ES-I3 (cell line): ENCODE data around the gene MAST2.
A peak's percentile ranks its signal among the peaks of the same experiment; 100 is the strongest.

Source experiments
- H3K36me3 ChIP-seq: 2 replicates; pipeline ENCODE4 v1.6.1; 2013; ENCODE audit warnings: mild to moderate bottlenecking, low read length, control low read depth, moderate library complexity; ENCODE audit not compliant: insufficient read depth
- H3K4me1 ChIP-seq: 2 replicates; pipeline ENCODE4 v1.6.1; 2013; ENCODE audit warnings: mild to moderate bottlenecking, control low read depth, low read length; ENCODE audit not compliant: insufficient read depth
- H3K9ac ChIP-seq: 2 replicates; pipeline ENCODE4 v1.6.1; 2013; ENCODE audit warnings: low read depth, mild to moderate bottlenecking, low read length, moderate library complexity
- H3K9me3 ChIP-seq: 2 replicates; pipeline ENCODE4 v1.6.1; 2013; ENCODE audit warnings: mild to moderate bottlenecking, low read length, moderate library complexity; ENCODE audit not compliant: control insufficient read depth, insufficient read depth

Gene MAST2

GRCh38 chr1:45803299-45803780 is at the start of gene MAST2:
Gene MAST2 (plus strand): TSS chr1:45803612. CDS start chr1:45803896, 284 bp downstream.
- Histone ChIP-seq H3K4me1 (peaks cover 4% of the 10 kb centered on the region), H3K9ac (peak within 1 kb of the TSS; percentile 76), H3K36me3 (no peaks in the 10 kb centered on the region), H3K9me3 (no peaks in the 10 kb centered on the region)

GRCh38 chr1:45755697-45756096 is 47.7 kb upstream of the MAST2 start:
- no peaks in the 10 kb centered on the region for H3K4me1 ChIP-seq
- H3K36me3 ChIP-seq = no peaks in the 10 kb centered on the region
- H3K9me3 ChIP-seq = peaks cover 16% of the 10 kb centered on the region
- H3K9ac ChIP-seq = no peak overlapping the region

GRCh38 chr1:45762291-45762690 is 41.1 kb upstream of the MAST2 start:
- Histone ChIP-seq H3K9ac (no peak overlapping the region), H3K4me1 (no peaks in the 10 kb centered on the region), H3K9me3 (no peaks in the 10 kb centered on the region), H3K36me3 (no peaks in the 10 kb centered on the region)

- H3K4me1 ChIP-seq = no peaks in the 10 kb centered on the region
- no peaks in the 10 kb centered on the region for H3K9me3 ChIP-seq
- no peak overlapping the region for H3K9ac ChIP-seq
- no peaks in the 10 kb centered on the region for H3K36me3 ChIP-seq
Measured at GRCh38 chr1:45765999-45766792, 37.2 kb upstream of the MAST2 start.

- H3K9ac ChIP-seq = no peak overlapping the region
- no peaks in the 10 kb centered on the region for H3K36me3 ChIP-seq
- no peaks in the 10 kb centered on the region for H3K4me1 ChIP-seq
- H3K9me3 ChIP-seq = no peaks in the 10 kb centered on the region
Measured at GRCh38 chr1:45767035-45767434, 36.4 kb upstream of the MAST2 start.

- no peaks in the 10 kb centered on the region for H3K9me3 ChIP-seq
- H3K4me1 ChIP-seq = no peaks in the 10 kb centered on the region
- H3K9ac ChIP-seq = no peak overlapping the region
- no peaks in the 10 kb centered on the region for H3K36me3 ChIP-seq
Measured at GRCh38 chr1:45769261-45769932, 34.0 kb upstream of the MAST2 start.

GRCh38 chr1:45772971-45773370 is 30.4 kb upstream of the MAST2 start:
- Histone ChIP-seq H3K9ac (no peak overlapping the region), H3K36me3 (no peaks in the 10 kb centered on the region), H3K4me1 (no peaks in the 10 kb centered on the region), H3K9me3 (no peaks in the 10 kb centered on the region)

GRCh38 chr1:45775794-45776193 is 27.6 kb upstream of the MAST2 start:
- no peaks in the 10 kb centered on the region for H3K9me3 ChIP-seq
- H3K36me3 ChIP-seq = no peaks in the 10 kb centered on the region
- no peaks in the 10 kb centered on the region for H3K4me1 ChIP-seq
- no peak overlapping the region for H3K9ac ChIP-seq

- Histone ChIP-seq H3K36me3 (no peaks in the 10 kb centered on the region), H3K9ac (no peak overlapping the region), H3K9me3 (no peaks in the 10 kb centered on the region), H3K4me1 (no peaks in the 10 kb centered on the region)
Measured at GRCh38 chr1:45785583-45785982, 17.8 kb upstream of the MAST2 start.

GRCh38 chr1:45787905-45788304 is 15.5 kb upstream of the MAST2 start:
- Histone ChIP-seq H3K36me3 (no peaks in the 10 kb centered on the region), H3K9me3 (no peaks in the 10 kb centered on the region), H3K4me1 (no peaks in the 10 kb centered on the region), H3K9ac (no peak overlapping the region)

- H3K9me3 ChIP-seq = no peaks in the 10 kb centered on the region
- no peaks in the 10 kb centered on the region for H3K36me3 ChIP-seq
- H3K4me1 ChIP-seq = no peaks in the 10 kb centered on the region
- no peak overlapping the region for H3K9ac ChIP-seq
Measured at GRCh38 chr1:45789601-45790000, 13.8 kb upstream of the MAST2 start.

GRCh38 chr1:45792744-45793143 is 10.7 kb upstream of the MAST2 start:
- Histone ChIP-seq H3K9ac (no peak overlapping the region), H3K4me1 (no peaks in the 10 kb centered on the region), H3K36me3 (no peaks in the 10 kb centered on the region), H3K9me3 (no peaks in the 10 kb centered on the region)

- Histone ChIP-seq H3K9me3 (no peaks in the 10 kb centered on the region), H3K9ac (no peak overlapping the region), H3K4me1 (no peaks in the 10 kb centered on the region), H3K36me3 (no peaks in the 10 kb centered on the region)
Measured at GRCh38 chr1:45793942-45794604, 9.3 kb upstream of the MAST2 start.

- Histone ChIP-seq H3K9ac (no peak overlapping the region), H3K9me3 (no peaks in the 10 kb centered on the region), H3K36me3 (no peaks in the 10 kb centered on the region), H3K4me1 (no peaks in the 10 kb centered on the region)
Measured at GRCh38 chr1:45796381-45796780, 7.0 kb upstream of the MAST2 start.
